ENCODE data around the gene DIS3L.
"Not testable (repeated sequence)": the region's sequence is repeated elsewhere in the genome, so short reads cannot be mapped to it uniquely, and the experiment has no call there.

DIS3L gene

GRCh38 chr15:66326051-66326450 is 32.7 kb downstream of the DIS3L start:
- no peak for TF ChIP-seq BACH2 (CRISPR knock-in tag; IDR thresholded peaks at IDR 0.05; ENCODE audit: borderline replicate concordance)
- TF ChIP-seq PATZ1 (CRISPR knock-in tag; IDR thresholded peaks at IDR 0.05; ENCODE audit: borderline replicate concordance): no peak
- no peak for TF ChIP-seq ZNF565 (CRISPR knock-in tag; conservative IDR thresholded peaks at IDR 0.05; ENCODE audit: low read depth)
- TF ChIP-seq ZFP3 (CRISPR knock-in tag; IDR thresholded peaks at IDR 0.05): no peak
- TF ChIP-seq ZC3H10 (CRISPR knock-in tag; IDR thresholded peaks at IDR 0.05): no peak
- TF ChIP-seq TSHZ2 (CRISPR knock-in tag; IDR thresholded peaks at IDR 0.05): no peak
- no peak for TF ChIP-seq CREB5 (CRISPR knock-in tag; IDR thresholded peaks at IDR 0.05; ENCODE audit: low read depth)
- TF ChIP-seq ARNTL (CRISPR knock-in tag; IDR thresholded peaks at IDR 0.05; ENCODE audit: borderline replicate concordance, low read depth): no peak
- no peak for TF ChIP-seq ESRRG (CRISPR knock-in tag; IDR thresholded peaks at IDR 0.05)
- no peak for TF ChIP-seq OSR1 (CRISPR knock-in tag; IDR thresholded peaks at IDR 0.05)
- TF ChIP-seq TCF4 (CRISPR knock-in tag; IDR thresholded peaks at IDR 0.05; ENCODE audit: borderline replicate concordance): no peak
- TF ChIP-seq SNAI2 (CRISPR knock-in tag; IDR thresholded peaks at IDR 0.05): no peak
- TF ChIP-seq CSRNP3 (CRISPR knock-in tag; IDR thresholded peaks at IDR 0.05): no peak
- TF ChIP-seq TOX (CRISPR knock-in tag; IDR thresholded peaks at IDR 0.05; ENCODE audit: borderline replicate concordance): no peak
- no peak for TF ChIP-seq ZFP30 (CRISPR knock-in tag; IDR thresholded peaks at IDR 0.05)
- TF ChIP-seq ZNF8 (CRISPR knock-in tag; IDR thresholded peaks at IDR 0.05): no peak
- ATAC-seq: no peak

GRCh38 chr15:66327736-66328135 is 34.4 kb downstream of the DIS3L start:
- no peak for ATAC-seq
- TF ChIP-seq ZC3H10 (CRISPR knock-in tag; IDR thresholded peaks at IDR 0.05) (no peak), CSRNP3 (CRISPR knock-in tag; IDR thresholded peaks at IDR 0.05) (no peak), PATZ1 (CRISPR knock-in tag; IDR thresholded peaks at IDR 0.05; ENCODE audit: borderline replicate concordance) (no peak), ZFP30 (CRISPR knock-in tag; IDR thresholded peaks at IDR 0.05) (no peak), SNAI2 (CRISPR knock-in tag; IDR thresholded peaks at IDR 0.05) (no peak), CSDC2 (CRISPR knock-in tag; IDR thresholded peaks at IDR 0.05) (no peak), GLIS3 (CRISPR knock-in tag; IDR thresholded peaks at IDR 0.05) (no peak), TCF4 (CRISPR knock-in tag; IDR thresholded peaks at IDR 0.05; ENCODE audit: borderline replicate concordance) (no peak), ZFP3 (CRISPR knock-in tag; IDR thresholded peaks at IDR 0.05) (no peak), ARNTL (CRISPR knock-in tag; IDR thresholded peaks at IDR 0.05; ENCODE audit: borderline replicate concordance, low read depth) (no peak)

- TF ChIP-seq ZNF8 (CRISPR knock-in tag; IDR thresholded peaks at IDR 0.05) (no peak), ZFP3 (CRISPR knock-in tag; IDR thresholded peaks at IDR 0.05) (no peak), PPARA (CRISPR knock-in tag; IDR thresholded peaks at IDR 0.05; ENCODE audit: borderline replicate concordance) (no peak), ZNF70 (CRISPR knock-in tag; IDR thresholded peaks at IDR 0.05) (no peak), RARB (CRISPR knock-in tag; IDR thresholded peaks at IDR 0.05) (no peak), BACH2 (CRISPR knock-in tag; IDR thresholded peaks at IDR 0.05; ENCODE audit: borderline replicate concordance) (no peak), ZC3H10 (CRISPR knock-in tag; IDR thresholded peaks at IDR 0.05) (no peak), ESRRG (CRISPR knock-in tag; IDR thresholded peaks at IDR 0.05) (no peak), TSHZ2 (CRISPR knock-in tag; IDR thresholded peaks at IDR 0.05) (no peak)
- ATAC-seq: no peak
These were observed 35.4 kb downstream of the DIS3L start for GRCh38 chr15:66328771-66329170.

GRCh38 chr15:66348530-66348929 is 55.2 kb downstream of the DIS3L start:
- not testable (repeated sequence) for ATAC-seq

Data from SK-N-SH treated with all-trans-retinoic acid at 6 μM for 48 hours (cell line).